Measurements from ENCODE around the gene ABCG8. TPM values are rescaled to one million over a fixed set of nuclear protein-coding genes. Genes with fewer than 3 reads are reported as not detected.
"Not testable (repeated sequence)": the region's sequence is repeated elsewhere in the genome, so short reads cannot be mapped to it uniquely, and the experiment has no call there.

ABCG8 gene
- total and polyA plus RNA-seq, 2 donors = under 0.01 to 0.05 TPM

- Histone ChIP-seq H3K27me3 (ENCODE audit: control insufficient read depth in 2 of 2, insufficient read depth in 1 of 2, low read length in 1 of 2) (no peaks in the 10 kb centered on the region), H3K27ac (ENCODE audit: low read depth in 1 of 2, low read length in 1 of 2) (no peak overlapping the region), H3K9me3 (ENCODE audit: control insufficient read depth in 2 of 2, insufficient read depth in 1 of 2, low read length in 1 of 2) (no peaks in the 10 kb centered on the region), H3K4me3 (ENCODE audit: low read length in 2 of 2) (no peak overlapping the region), H3K36me3 (ENCODE audit: control insufficient read depth in 2 of 2, insufficient read depth in 2 of 2, low read length in 1 of 2) (peaks cover 23 to 55% of the 10 kb centered on the region in 2 donors), H3K4me1 (ENCODE audit: control insufficient read depth in 2 of 2, insufficient read depth in 2 of 2, low read length in 2 of 2) (no peaks in the 10 kb centered on the region)
- DNase-seq (ENCODE audit: low read depth in 6 of 9, low spot score in 9 of 9) = no peak
- WGBS = 97% methylated on average over 1 of the region's 1 CpG
Observed at GRCh38 chr2:43896906-43897305, 58.1 kb downstream of the ABCG8 start.

- H3K36me3 ChIP-seq (ENCODE audit: control insufficient read depth in 2 of 2, insufficient read depth in 2 of 2, low read length in 1 of 2) = peaks cover 20 to 49% of the 10 kb centered on the region in 2 donors
- 98% methylated on average over 6 of the region's 6 CpGs for WGBS
Observed at GRCh38 chr2:43897492-43897891, 58.7 kb downstream of the ABCG8 start.

GRCh38 chr2:43898134-43898837 lies 59.5 kb downstream of the ABCG8 start:
- no peak overlapping the region for H3K4me3 ChIP-seq (ENCODE audit: low read length in 2 of 2)
- H3K36me3 ChIP-seq (ENCODE audit: control insufficient read depth in 2 of 2, insufficient read depth in 2 of 2, low read length in 1 of 2) = peaks cover 20 to 47% of the 10 kb centered on the region in 2 donors
- WGBS = 94% methylated on average over 11 of the region's 11 CpGs
- no peak for DNase-seq (ENCODE audit: low read depth in 6 of 9, low spot score in 9 of 9)
- H3K27ac ChIP-seq (ENCODE audit: low read depth in 1 of 2, low read length in 1 of 2) = no peak overlapping the region
- no peaks in the 10 kb centered on the region for H3K4me1 ChIP-seq (ENCODE audit: control insufficient read depth in 2 of 2, insufficient read depth in 2 of 2, low read length in 2 of 2)
- no peaks in the 10 kb centered on the region for H3K9me3 ChIP-seq (ENCODE audit: control insufficient read depth in 2 of 2, insufficient read depth in 1 of 2, low read length in 1 of 2)
- no peaks in the 10 kb centered on the region for H3K27me3 ChIP-seq (ENCODE audit: control insufficient read depth in 2 of 2, insufficient read depth in 1 of 2, low read length in 1 of 2)

More at GRCh38 chr2:43897492-43897891, 58.7 kb downstream of the ABCG8 start:
- H3K4me3 ChIP-seq (ENCODE audit: low read length in 2 of 2) = no peak overlapping the region
- H3K27ac ChIP-seq (ENCODE audit: low read depth in 1 of 2, low read length in 1 of 2) = no peak overlapping the region
- no peaks in the 10 kb centered on the region for H3K4me1 ChIP-seq (ENCODE audit: control insufficient read depth in 2 of 2, insufficient read depth in 2 of 2, low read length in 2 of 2)
- H3K9me3 ChIP-seq (ENCODE audit: control insufficient read depth in 2 of 2, insufficient read depth in 1 of 2, low read length in 1 of 2) = no peaks in the 10 kb centered on the region
- no peaks in the 10 kb centered on the region for H3K27me3 ChIP-seq (ENCODE audit: control insufficient read depth in 2 of 2, insufficient read depth in 1 of 2, low read length in 1 of 2)
- DNase-seq (ENCODE audit: low read depth in 6 of 9, low spot score in 9 of 9) = no peak

GRCh38 chr2:43898838-43899346 lies 60.1 kb downstream of the ABCG8 start:
- H3K27me3 ChIP-seq (ENCODE audit: control insufficient read depth in 2 of 2, insufficient read depth in 1 of 2, low read length in 1 of 2) = no peaks in the 10 kb centered on the region
- H3K4me1 ChIP-seq (ENCODE audit: control insufficient read depth in 2 of 2, insufficient read depth in 2 of 2, low read length in 2 of 2) = no peaks in the 10 kb centered on the region
- H3K4me3 ChIP-seq (ENCODE audit: low read length in 2 of 2) = no peak overlapping the region
- no peaks in the 10 kb centered on the region for H3K9me3 ChIP-seq (ENCODE audit: control insufficient read depth in 2 of 2, insufficient read depth in 1 of 2, low read length in 1 of 2)
- WGBS = 98% methylated on average over 11 of the region's 11 CpGs
- peaks cover 17 to 43% of the 10 kb centered on the region in 2 donors for H3K36me3 ChIP-seq (ENCODE audit: control insufficient read depth in 2 of 2, insufficient read depth in 2 of 2, low read length in 1 of 2)
- no peak overlapping the region for H3K27ac ChIP-seq (ENCODE audit: low read depth in 1 of 2, low read length in 1 of 2)
- no peak for DNase-seq (ENCODE audit: low read depth in 6 of 9, low spot score in 9 of 9)

- no peaks in the 10 kb centered on the region for H3K9me3 ChIP-seq (ENCODE audit: control insufficient read depth in 2 of 2, insufficient read depth in 1 of 2, low read length in 1 of 2)
- H3K4me3 ChIP-seq (ENCODE audit: low read length in 2 of 2) = no peak overlapping the region
- DNase-seq (ENCODE audit: low read depth in 6 of 9, low spot score in 9 of 9) = no peak
- H3K36me3 ChIP-seq (ENCODE audit: control insufficient read depth in 2 of 2, insufficient read depth in 2 of 2, low read length in 1 of 2) = peaks cover 15 to 40% of the 10 kb centered on the region in 2 donors
- no peaks in the 10 kb centered on the region for H3K4me1 ChIP-seq (ENCODE audit: control insufficient read depth in 2 of 2, insufficient read depth in 2 of 2, low read length in 2 of 2)
- no peaks in the 10 kb centered on the region for H3K27me3 ChIP-seq (ENCODE audit: control insufficient read depth in 2 of 2, insufficient read depth in 1 of 2, low read length in 1 of 2)
- H3K27ac ChIP-seq (ENCODE audit: low read depth in 1 of 2, low read length in 1 of 2) = no peak overlapping the region
- WGBS = 98% methylated on average over 2 of the region's 2 CpGs
Observed at GRCh38 chr2:43899589-43899988, 60.8 kb downstream of the ABCG8 start.

GRCh38 chr2:43905371-43905803 lies 66.6 kb downstream of the ABCG8 start:
- no peaks in the 10 kb centered on the region for H3K27me3 ChIP-seq (ENCODE audit: control insufficient read depth in 2 of 2, insufficient read depth in 1 of 2, low read length in 1 of 2)
- H3K27ac ChIP-seq (ENCODE audit: low read depth in 1 of 2, low read length in 1 of 2) = no peak overlapping the region
- no peak for DNase-seq (ENCODE audit: low read depth in 6 of 9, low spot score in 9 of 9)
- 95% methylated on average over 11 of the region's 11 CpGs for WGBS
- no peaks in the 10 kb centered on the region for H3K9me3 ChIP-seq (ENCODE audit: control insufficient read depth in 2 of 2, insufficient read depth in 1 of 2, low read length in 1 of 2)
- H3K36me3 ChIP-seq (ENCODE audit: control insufficient read depth in 2 of 2, insufficient read depth in 2 of 2, low read length in 1 of 2) = peaks cover 7 to 31% of the 10 kb centered on the region in 2 donors
- H3K4me1 ChIP-seq (ENCODE audit: control insufficient read depth in 2 of 2, insufficient read depth in 2 of 2, low read length in 2 of 2) = no peaks in the 10 kb centered on the region
- H3K4me3 ChIP-seq (ENCODE audit: low read length in 2 of 2) = no peak overlapping the region

GRCh38 chr2:43905871-43906270 lies 67.1 kb downstream of the ABCG8 start:
- H3K4me1 ChIP-seq (ENCODE audit: control insufficient read depth in 2 of 2, insufficient read depth in 2 of 2, low read length in 2 of 2) = no peaks in the 10 kb centered on the region
- no peak overlapping the region for H3K27ac ChIP-seq (ENCODE audit: low read depth in 1 of 2, low read length in 1 of 2)
- H3K9me3 ChIP-seq (ENCODE audit: control insufficient read depth in 2 of 2, insufficient read depth in 1 of 2, low read length in 1 of 2) = no peaks in the 10 kb centered on the region
- H3K4me3 ChIP-seq (ENCODE audit: low read length in 2 of 2) = no peak overlapping the region
- no peak for DNase-seq (ENCODE audit: low read depth in 6 of 9, low spot score in 9 of 9)
- H3K36me3 ChIP-seq (ENCODE audit: control insufficient read depth in 2 of 2, insufficient read depth in 2 of 2, low read length in 1 of 2) = peaks cover 7 to 31% of the 10 kb centered on the region in 2 donors
- 98% methylated on average over 5 of the region's 5 CpGs for WGBS
- H3K27me3 ChIP-seq (ENCODE audit: control insufficient read depth in 2 of 2, insufficient read depth in 1 of 2, low read length in 1 of 2) = no peaks in the 10 kb centered on the region

- no peak for DNase-seq (ENCODE audit: low read depth in 6 of 9, low spot score in 9 of 9)
- Histone ChIP-seq H3K4me1 (ENCODE audit: control insufficient read depth in 2 of 2, insufficient read depth in 2 of 2, low read length in 2 of 2) (no peaks in the 10 kb centered on the region), H3K27me3 (ENCODE audit: control insufficient read depth in 2 of 2, insufficient read depth in 1 of 2, low read length in 1 of 2) (no peaks in the 10 kb centered on the region), H3K4me3 (ENCODE audit: low read length in 2 of 2) (no peak overlapping the region), H3K36me3 (ENCODE audit: control insufficient read depth in 2 of 2, insufficient read depth in 2 of 2, low read length in 1 of 2) (peaks cover 9 to 31% of the 10 kb centered on the region in 2 donors), H3K9me3 (ENCODE audit: control insufficient read depth in 2 of 2, insufficient read depth in 1 of 2, low read length in 1 of 2) (no peaks in the 10 kb centered on the region), H3K27ac (ENCODE audit: low read depth in 1 of 2, low read length in 1 of 2) (no peak overlapping the region)
- WGBS = over 99% methylated on average over 6 of the region's 6 CpGs
Observed at GRCh38 chr2:43906448-43907109, 67.8 kb downstream of the ABCG8 start.

GRCh38 chr2:43911136-43911790 lies 72.5 kb downstream of the ABCG8 start:
- H3K4me1 ChIP-seq (ENCODE audit: control insufficient read depth in 2 of 2, insufficient read depth in 2 of 2, low read length in 2 of 2); H3K4me3 ChIP-seq (ENCODE audit: low read length in 2 of 2); H3K9me3 ChIP-seq (ENCODE audit: control insufficient read depth in 2 of 2, insufficient read depth in 1 of 2, low read length in 1 of 2); H3K27ac ChIP-seq (ENCODE audit: low read depth in 1 of 2, low read length in 1 of 2); H3K27me3 ChIP-seq (ENCODE audit: control insufficient read depth in 2 of 2, insufficient read depth in 1 of 2, low read length in 1 of 2); DNase-seq (ENCODE audit: low read depth in 6 of 9, low spot score in 9 of 9): not testable (repeated sequence)
- H3K36me3 ChIP-seq (ENCODE audit: control insufficient read depth in 2 of 2, insufficient read depth in 2 of 2, low read length in 1 of 2) = peaks cover 13 to 30% of the 10 kb centered on the region in 2 donors
- 97% methylated on average over 8 of the region's 8 CpGs for WGBS
